Inflammatory macrophage treated with lipopolysaccharide for 4 hours (primary cell): ENCODE results near the gene KCNJ9.
"Not testable (repeated sequence)": the region's sequence is repeated elsewhere in the genome, so short reads cannot be mapped to it uniquely, and the experiment has no call there.

ENCODE experiments used
- DNase-seq: peaks from one replicate; pipeline ENCODE4 v3.0.0-alpha.2; 2020

Gene KCNJ9

GRCh38 chr1:160081261-160081936 lies at the start of gene KCNJ9:
Gene KCNJ9 (plus strand): TSS chr1:160081538. CDS start chr1:160084031, 2,493 bp downstream.
- no peak for DNase-seq

GRCh38 chr1:160032165-160032820 lies 49.0 kb upstream of the KCNJ9 start:
- peak; percentile 3 for DNase-seq

DNA sequence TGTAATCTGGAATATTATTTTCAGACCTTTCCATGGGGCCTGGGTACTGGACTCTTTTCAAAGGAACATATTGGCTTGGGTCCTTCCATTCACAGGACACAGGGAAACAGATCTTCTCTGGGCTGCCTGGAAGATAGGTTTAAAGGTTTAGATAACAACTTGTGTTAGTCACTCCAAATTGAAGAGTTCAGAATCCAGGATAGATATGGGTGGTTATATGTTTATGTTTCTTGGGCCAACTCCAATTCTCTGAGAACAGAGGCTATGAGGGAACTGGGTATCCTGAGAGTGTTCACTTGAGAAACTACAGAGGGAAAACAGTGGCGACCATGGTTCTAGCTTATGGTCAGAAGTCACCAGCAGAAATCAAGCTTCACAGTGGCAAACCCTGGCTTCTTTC lies 40.9 kb upstream of the KCNJ9 start:
- no peak for DNase-seq

GRCh38 chr1:160043543-160043942 lies 37.8 kb upstream of the KCNJ9 start:
- no peak for DNase-seq

DNA sequence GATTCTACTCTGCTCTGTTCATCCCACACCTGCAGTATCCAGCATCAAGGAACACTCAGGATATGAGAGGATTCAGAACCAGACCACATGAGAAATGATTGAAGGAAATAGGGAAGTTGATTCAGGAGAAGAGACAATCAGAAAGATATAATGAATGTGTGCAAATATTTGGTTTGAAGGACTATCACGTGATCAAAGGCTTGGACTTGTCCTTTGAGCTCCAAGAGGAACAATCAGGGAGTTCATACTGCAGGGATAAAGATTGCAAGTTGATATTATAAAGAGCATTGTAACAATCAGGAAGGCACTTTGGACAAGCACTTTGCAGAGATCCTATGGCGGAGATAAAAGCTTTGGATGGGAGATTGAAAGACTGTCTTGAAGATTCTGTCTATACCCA lies 35.7 kb upstream of the KCNJ9 start:
- DNase-seq: no peak

DNA sequence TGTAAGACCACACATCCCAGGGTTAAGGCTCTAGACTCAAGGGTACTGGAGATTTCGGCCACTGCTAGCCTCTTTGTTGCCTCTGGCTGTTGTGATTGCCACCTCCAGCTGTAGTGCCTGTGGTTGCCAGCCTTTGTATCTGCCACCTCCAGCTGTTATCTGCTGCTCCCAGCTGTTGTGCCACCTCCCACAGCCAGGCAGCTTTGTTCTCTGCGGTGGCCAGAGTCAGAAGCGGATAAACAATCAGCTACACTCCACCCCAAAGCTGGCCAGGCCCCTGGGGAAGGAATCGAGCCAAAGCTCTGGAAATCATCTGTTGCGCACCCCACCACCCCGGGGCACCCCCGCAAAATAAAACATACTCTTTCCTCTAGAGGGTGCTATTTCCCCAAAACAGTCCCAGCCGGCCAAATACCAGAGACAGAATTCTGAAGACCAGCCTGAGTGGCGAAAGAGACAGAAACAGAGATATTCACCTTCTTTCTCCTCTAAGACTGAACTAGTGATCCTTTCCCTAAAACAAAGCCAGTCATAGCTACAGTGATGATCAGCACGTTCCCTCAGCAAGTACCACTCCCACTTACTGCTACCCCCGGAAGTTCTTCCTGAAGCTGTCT lies 34.7 kb upstream of the KCNJ9 start:
- peak; percentile 44 for DNase-seq

DNA sequence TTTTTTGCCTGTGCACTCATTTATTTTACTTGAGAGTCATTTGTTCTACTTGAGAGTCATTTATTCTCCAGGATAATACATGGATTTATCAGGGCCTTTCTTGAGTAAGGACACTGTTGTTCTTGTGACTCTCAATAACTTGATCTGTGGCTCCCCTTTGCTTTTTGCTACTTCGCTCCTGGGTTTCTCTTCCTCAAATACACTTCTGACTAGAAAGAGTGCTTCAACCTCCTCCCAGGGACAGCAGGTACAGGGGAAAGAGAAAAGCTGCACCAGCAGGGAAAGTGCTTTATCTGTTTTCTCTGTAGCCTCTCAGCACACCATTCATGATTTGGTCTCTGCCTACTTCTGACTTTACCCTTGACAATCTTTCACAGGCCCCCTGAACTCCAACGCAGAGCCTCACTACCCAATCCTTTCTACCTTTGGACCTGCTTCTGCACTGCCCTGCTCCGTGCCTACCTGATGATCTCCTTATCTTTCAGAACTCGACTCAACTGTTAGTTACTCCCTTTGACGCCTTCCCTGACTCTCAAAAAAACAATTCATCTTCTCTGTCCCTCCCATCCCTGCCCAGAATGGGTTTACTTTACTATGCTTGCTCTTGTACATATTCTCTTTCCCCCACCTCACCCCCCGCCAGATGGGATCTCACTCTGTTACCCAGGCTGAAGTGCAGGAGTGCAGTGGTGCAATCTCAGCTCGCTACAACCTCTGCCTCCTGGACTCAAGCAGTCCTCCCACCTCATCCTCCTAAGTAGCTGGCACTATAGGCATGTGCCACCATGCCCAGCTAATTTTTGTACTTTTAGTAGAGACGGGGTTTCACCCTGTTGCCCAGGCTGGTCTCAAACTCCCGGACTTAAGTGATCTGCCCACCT lies 34.0 kb upstream of the KCNJ9 start:
- DNase-seq: no peak

DNA sequence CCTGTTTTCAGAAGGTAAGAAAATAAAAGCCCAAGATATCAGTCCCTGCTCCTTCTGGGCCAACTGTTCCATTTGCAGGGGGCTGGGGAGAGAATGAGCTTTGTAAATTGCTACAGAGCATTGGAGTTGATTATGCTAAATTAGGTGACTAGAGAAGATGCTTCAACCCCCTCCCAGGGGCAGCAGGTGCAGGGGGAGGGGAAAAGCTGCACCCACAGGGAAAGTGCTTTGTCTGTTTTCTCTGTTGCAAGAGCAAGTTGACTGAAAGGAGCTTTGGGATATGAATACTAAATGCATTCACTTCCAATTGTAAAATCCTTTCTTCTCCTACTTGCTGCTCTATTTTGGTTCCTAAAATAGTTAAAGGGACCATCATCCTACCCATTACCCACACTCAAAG lies 33.0 kb upstream of the KCNJ9 start:
- DNase-seq: no peak

DNA sequence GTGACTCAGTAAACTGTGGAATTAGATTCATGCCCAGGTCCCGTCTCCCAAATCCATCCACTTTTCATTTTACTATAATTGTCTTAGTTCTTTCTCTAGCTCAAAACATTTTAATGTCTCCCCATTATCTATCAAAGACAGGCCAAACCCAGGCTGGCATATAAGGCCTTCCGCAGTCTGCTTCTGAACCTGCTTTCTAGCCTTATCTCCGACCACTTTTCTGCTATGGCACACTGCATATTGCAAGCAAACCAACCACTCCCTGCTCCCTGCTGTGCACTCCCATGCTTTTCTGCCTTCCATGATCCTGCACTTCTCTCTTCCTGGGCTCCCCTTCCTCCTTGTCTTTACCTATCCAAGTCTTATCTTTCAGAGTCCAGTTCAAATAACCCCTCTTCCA lies 32.2 kb upstream of the KCNJ9 start:
- DNase-seq: no peak

- not testable (repeated sequence) for DNase-seq
Measured at GRCh38 chr1:160050182-160050581, 31.2 kb upstream of the KCNJ9 start.

DNA sequence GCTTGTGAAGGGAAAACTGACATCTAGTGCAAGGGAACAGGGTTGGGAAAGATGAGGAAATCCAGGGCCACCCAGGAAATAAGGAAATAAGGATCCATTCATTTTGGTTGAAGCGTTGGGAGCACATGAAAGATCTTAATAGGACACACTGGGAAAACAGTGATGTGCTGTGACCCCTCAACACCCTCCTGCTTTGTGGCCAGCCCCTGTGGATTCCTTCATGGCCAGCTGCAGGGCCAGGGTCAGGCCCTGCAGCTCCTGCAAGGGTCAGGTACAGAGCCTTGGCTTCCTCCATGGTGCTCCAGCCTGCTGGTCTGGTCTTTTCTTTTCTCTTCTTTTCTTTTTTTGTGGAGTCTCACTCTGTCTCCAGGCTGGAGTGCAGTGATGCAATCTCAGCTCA lies 30.7 kb upstream of the KCNJ9 start:
- no peak for DNase-seq

DNA sequence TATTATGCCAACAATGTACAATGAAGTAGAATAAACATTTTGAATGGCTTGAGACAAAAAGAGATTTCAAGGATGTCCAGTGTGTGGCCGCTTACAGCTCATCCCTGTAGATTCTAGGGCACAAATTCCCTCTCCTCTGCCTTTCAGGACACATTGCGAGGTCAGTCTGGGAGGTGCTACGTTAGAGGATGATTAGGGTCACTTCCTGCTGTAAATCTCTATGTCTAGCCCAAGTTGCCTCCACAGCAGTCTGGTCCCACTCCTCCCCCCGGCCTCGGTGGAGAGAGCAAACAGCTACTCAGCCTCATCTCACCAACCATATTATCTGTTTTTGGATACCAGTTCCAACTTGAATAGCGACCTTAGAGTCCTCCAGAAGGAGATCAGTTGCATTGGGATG lies 28.4 kb upstream of the KCNJ9 start:
- DNase-seq: no peak

- no peak for DNase-seq
Measured at GRCh38 chr1:160053548-160054365, 27.6 kb upstream of the KCNJ9 start.

- no peak for DNase-seq
Measured at GRCh38 chr1:160056648-160057169, 24.6 kb upstream of the KCNJ9 start.

DNA sequence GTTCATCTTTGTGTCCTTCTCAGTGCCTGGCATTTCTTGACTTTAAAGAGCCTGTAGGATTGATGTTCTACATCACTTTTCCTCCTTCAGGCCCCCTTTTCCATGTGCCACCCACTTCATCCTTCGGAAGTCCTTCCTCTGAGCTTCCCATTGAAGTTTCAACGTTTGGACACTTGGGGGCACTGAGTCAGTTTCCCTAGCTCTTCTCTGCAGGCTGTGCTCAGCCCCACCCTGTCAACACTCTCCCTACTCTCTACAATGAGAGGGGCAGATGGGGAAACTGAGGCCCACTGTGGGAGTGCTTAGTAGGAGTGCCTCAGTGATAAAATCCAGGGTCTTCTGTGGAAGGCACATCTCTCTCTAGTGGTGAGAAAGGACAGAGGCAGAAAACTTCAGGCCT lies 23.3 kb upstream of the KCNJ9 start:
- no peak for DNase-seq

DNA sequence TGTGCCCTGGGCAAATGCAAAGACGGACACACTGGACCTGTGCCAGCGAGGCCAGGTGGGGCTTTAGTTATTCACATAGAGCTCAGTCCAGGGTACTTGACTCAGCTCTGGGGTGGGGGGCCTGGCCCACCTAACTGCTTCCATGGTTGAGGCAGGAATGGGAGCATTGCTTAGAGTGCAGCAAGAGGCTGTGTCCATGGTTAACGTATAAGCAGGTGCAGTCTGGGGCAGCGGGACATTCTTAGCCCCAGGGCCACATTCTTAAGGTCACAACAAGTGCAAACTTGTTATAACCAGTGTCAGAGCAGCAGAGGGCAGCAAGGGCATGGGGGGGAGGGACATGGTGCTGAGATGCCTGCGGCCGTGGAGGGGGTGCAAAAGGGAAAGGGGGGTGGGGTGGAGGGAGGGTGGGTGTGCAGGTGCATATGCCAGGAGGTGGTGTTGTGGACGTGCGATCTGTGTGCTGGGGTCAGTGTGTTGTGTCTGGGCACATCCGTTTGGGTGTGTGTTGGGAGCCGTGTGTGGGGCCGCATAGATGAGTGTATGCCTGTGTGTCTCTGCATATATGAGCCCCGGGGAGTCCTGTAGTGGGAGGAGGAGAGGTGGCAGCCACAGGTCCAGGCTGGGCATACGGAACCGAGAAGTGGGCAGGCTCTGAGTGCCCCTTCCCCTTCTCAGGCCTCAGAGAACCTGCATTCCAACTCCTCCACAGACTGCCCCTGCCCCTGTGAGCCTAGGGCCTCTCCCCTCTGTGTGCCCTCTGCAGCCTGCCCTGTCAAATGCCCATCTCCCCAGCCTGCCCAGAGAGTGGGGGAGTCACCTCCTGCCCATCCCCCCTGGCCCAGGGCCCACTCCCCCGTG lies 19.7 kb upstream of the KCNJ9 start:
- no peak for DNase-seq

DNA sequence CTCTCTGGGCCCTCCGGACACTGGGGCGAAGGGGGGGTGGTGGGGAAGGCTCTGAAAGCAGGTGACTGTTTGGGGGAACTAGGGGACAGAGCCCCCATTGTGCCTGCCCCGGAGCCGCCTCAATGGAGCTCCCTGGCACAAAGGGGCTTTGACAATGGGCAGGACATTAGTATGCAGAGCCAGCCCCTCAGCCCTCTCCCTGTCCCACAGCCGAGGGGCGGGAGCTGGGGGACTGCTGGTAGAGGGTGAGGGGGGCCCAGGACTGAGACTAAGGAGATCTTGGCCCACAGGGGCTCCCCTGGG lies 19.2 kb upstream of the KCNJ9 start:
- no peak for DNase-seq

DNA sequence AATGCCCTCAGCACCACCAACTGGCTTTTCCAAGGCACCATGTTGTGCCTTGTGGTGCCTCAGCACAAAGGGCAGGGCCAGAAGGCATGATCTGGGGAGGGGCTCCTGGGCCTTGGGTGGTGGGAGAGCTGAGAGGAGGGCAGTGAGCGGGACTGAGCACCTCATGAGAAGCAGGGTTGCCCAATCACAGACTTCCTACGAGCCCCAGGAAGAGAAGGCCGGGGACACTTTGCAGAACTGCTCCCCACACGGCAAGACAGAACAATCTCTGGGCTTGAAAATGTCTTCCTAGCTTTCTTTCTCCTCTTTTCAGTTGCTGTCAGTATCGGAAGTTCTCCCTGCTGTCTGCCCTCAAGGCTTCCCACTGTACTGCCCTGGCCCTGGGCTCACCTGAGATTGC lies 18.2 kb upstream of the KCNJ9 start:
- DNase-seq: no peak

GRCh38 chr1:160064164-160064563 lies 17.2 kb upstream of the KCNJ9 start:
- peak; percentile 54 for DNase-seq

DNA sequence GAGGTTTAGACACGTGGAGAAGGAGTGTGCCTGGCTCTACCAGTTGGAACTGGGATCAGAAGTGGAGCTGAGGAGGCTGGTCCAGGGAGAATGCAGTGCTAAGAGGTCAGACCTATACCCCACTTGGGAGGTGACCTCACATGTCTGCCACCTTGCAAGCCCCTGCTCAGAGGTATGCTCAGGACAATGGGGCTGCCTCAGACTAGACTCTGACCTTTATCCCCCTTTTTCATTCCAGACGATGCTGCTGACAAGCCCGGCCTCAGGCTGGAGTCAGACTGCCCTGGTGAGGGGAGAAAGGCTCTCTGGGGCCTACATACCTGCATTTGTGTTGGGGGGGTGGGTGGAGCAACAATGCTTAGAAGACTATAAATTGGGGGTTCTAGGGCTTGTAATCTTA lies 16.6 kb upstream of the KCNJ9 start:
- no peak for DNase-seq
